ENCODE data around the gene SMCO3.
A peak's percentile ranks its signal among the peaks of the same experiment; 100 is the strongest.

Gene SMCO3

DNA sequence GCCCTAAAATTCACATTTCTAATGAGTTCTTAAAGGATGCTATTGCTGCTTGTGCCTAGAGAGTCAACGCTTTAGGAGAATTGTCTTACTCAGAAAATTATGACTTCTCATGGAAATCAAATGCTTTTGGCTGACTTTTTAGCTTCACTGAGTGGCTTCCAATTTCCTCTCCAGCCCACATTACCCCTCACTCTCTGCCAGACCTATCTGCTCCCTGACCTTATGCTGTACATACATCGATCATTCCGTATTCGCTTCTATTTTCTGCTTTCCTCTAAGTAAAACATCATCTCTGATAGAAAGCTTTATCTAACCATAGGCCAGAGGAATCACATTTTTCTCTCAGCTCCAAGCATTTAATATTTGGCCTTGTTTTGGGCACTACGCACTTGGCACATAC is 12.5 kb upstream of the SMCO3 start:
- DNase-seq = no peak

DNA sequence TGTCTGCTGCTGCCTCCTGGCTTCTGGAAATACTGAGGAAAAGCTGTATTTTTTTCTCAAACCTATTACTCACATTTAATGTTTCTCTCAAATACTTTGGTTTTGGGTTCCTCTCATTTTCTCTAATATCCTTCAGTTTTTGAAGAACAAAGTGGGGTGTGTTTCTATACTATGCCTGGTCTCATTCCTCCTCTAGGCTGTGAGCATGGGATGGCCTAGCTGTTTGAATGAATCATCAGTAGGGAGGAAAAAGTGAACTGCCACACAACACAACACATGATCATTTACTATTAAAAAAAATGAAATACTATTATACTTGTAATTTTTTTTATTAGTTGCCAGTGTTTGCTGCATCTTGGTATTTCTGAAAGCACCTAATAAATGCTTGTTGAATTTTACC is 11.3 kb upstream of the SMCO3 start:
- no peak for DNase-seq

DNA sequence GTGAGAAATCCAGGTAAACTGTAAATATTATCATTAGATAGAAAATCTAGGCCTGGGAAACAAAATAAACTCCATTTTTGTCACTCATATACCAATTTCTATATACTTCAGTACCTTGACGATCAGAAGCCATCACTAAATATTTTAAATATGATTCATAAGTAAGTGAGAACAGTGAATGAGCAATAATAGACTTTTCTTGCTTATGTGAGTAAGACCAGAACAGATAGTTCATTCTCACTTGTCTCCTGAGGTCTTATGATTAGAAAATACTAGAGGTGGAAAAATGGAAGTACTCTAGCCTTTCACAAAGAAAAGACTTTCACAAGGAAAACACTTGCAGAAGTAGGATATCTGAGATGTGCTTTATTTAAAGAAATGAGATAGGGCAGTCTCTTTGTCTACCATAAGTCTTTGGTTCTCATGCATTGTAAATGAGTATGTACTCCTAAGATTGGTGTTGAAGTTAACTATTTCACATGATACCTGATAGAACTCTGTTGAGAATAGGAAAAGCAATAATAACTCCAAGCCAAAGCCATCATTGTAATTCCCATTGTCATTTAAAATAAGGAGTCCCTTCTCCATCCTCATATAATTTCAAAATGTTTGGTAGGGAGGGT is 10.1 kb upstream of the SMCO3 start:
- no peak for DNase-seq

DNA sequence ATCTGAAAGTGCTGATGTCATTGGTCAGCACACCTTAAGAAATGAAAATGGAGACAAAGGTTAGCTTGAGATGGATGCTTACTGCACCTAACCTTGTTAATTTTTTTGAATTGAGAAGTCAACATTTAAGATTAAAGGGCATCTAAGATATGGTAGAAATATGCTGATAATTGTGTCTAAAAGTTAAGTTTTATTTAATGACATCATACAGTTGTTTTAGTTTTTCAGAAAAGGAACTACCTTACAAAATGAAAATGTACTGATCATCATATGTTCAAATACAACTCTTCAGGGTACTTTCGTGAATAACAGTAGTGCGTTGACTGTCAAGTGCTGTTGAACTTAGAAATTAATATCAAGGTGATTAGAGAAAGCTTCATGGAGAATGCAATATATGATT is 2.5 kb downstream of the SMCO3 start:
- no peak for DNase-seq

DNA sequence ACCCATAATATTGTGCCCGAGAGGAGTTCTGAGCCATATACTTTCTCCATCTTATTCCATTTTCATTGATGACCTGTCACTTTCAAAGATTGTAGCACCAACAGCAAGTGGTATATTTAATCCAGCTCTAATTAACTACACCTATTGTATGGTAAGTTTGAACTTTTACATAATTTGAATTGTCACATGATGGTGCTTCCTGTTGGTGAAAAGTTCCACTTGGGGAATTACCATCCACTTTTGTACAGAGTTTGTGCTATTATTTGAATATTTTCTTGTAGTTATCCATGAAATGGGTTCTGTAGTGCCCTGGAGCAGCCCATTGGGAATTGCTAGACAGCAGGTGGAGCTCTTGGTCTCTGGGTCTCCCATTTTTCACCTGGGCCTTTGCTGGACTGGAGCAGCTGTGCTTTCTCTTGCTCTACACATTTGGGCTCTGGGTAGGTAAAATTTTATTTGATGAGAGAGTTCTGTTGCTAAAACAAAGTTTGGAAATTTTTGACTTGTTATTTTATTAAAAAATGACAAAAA is 3.0 kb downstream of the SMCO3 start:
- no peak for DNase-seq

DNA sequence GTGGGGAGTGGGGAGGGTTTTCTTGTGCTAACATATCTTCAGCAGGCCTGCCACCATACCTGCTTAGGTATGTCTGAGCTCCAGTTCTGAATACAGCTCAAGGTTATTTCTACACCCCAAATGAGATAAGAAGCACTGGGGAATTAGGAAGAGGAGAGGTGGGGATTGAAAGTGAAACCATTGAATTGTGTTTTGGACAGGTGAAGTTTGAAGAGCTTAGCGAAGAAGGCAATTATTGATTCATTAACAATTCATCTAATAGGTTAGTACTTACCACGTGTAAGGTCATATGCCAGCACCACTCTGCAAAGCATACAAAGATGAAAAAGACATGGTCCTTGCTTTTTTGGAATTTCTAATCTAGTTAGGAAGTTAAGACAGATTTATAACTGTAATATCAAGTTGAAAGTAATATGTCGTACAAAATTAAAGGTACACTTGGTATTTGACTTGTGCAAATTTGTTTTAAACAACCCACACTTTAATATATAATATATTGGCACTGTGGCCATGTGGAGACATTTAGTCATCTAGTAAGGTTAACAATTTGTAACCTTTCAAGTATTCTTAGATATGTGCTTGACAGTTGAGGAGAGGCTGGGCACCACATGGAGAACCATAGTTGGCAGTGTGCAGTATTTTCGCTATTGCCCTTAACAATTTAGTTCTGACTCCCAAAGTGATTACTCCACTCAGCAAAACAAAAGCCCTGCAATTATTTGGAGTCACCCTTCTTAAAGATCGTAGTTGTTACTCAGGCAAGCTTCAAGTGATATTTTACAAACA is 3.6 kb downstream of the SMCO3 start:
- DNase-seq = no peak

DNA sequence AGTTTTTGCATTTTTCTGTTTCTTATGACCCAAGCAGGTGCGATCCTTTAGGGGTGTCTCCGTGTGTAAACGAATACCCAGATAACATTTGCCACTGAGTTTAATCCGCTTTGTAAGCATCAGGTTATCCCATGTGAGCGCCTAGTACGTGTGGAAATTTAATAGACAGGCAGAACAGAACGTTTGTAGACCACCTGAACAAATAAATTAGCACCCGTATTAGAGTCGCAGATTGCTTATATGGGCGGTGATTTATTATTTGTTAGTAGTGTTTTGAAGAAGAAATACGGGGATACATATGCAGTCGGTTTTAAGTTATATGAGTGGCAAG is 10.2 kb downstream of the SMCO3 start:
- peak; percentile 81 for DNase-seq

DNA sequence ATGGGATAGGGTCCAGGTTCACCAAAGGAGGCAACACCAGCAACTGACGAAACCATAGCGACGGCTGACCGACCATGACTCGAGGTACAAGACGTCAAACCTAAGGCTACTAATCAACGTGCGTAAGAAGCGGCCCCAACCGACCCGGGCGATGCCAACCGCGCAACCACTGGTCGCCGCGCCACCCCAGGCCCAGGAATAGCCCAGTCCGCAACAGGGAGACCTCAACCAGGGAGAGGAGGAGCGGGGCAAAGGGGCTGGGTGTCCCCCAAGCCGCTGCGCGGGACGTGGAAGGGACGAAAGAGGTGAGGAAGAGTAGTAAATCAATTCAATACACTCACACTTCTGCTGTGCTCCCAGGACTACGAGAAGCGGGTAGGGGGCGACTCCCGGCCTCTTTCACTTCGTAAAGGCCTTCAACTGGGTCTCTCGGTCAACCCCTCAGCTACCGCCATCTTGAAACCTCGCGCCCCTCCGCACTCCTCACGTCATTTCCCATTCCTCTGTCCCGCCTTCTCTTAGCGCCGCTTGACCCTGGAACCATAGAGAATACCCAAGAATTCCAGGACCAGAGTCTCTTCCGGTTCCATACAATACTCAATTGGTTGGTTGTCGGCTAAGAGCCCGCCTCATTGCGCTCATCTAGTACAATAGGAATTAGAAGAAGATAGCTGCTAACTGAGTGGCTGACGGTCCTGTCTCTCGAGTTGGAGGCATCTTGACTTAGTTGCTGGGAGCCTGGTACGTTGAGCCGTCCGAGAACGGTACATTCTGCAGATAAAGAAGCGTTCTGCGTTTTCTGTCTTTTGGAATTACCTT is 10.8 kb downstream of the SMCO3 start, which contains the start of the genes C12orf60 and WBP11:
Gene C12orf60, plus strand, starts transcription at position 660 of the 819 bp plus-strand sequence. CDS start 19,266 bp downstream, outside the sequence.
Gene WBP11, minus strand, starts transcription at position 468 of the 819 bp plus-strand sequence. CDS start 2,095 bp downstream, outside the sequence.
- peak; percentile 99 for DNase-seq

DNA sequence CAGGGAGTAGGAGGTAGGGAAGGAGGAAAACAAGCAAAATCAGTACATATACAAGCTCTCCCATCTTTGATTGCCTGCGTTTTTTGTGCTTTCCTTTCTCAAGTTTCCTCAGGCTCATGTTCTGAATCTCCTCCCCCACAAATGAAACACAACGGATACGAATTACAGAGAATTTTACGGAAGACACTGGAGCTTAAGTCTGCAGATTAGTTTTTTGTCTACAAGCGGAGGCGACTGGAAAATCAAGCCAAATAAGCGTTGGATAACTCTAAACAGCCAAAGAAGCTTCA is 11.3 kb downstream of the SMCO3 start:
- no peak for DNase-seq

DNA sequence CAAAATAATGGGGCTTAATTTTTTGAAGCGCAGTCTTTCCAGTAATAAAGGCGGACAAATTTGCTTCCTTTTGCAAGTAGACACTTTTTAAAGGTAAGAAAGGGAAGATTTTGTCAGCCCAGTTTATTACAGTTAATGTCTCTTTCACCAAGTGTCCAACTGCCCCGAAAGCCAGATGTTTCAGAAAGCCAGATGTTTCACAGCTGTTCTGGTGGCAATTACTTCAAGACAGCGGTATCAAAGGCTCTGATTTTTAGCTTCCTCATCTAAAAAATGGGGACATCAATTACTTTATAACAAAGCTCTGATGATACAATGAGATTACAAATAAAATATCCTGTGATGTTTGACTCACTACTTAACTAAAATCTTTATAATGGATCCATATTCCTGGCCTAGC is 11.7 kb downstream of the SMCO3 start:
- no peak for DNase-seq

DNA sequence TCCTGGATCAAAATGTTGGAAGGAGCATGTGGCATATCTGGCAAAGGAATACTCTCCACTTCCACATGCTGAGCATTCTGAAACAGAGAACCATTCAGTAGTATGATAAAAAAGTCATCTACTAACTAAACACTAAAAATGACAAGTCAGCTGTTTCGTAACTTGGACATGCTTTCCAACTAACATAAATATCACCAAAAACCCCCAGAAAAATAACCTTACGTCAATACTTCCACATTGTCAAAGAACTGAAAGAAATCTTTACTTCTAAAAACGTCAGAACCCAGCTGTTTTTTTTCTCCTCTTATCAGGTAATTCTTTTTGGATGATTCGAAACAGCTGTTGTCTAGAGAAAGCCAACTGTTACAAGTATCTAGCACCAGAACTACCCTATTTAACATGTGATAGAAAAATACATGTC is 18.9 kb downstream of the SMCO3 start:
- DNase-seq = no peak

DNA sequence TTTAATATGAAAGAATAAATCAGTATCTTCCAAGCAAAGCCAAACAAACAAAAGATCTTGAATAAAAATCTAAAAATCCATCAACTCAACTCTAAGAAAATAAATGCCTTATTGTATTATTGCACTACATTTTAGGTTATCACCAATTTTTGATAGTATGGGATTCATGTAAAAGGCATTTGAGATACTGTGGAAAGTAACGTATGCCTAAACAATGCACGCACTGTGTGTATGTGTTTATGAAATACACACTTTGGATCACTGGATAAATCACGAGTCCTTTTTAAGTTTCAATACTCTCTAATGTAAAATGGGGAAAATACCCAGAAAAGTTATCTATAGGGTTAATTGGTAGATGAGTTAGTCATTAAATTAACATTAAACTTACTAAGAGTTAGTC is 28.4 kb downstream of the SMCO3 start:
- DNase-seq = no peak

DNA sequence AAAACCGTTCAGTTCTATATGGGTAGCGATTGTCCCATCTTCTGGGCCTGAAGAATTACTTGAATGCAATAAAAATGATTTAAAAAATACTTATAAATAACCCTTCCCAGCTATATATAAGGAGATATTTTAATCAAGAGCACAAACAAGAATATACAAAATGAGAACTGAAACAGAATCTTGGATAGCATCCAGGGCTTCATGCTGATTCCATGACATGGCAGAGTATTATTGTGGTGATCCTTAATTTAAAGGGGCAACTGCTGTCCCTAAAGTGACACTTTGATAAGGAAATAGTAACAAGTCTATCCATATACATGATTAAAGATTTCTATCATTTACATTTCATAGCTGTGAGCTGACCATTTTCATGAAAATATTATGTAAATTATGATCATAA is 29.5 kb downstream of the SMCO3 start:
- no peak for DNase-seq

DNA sequence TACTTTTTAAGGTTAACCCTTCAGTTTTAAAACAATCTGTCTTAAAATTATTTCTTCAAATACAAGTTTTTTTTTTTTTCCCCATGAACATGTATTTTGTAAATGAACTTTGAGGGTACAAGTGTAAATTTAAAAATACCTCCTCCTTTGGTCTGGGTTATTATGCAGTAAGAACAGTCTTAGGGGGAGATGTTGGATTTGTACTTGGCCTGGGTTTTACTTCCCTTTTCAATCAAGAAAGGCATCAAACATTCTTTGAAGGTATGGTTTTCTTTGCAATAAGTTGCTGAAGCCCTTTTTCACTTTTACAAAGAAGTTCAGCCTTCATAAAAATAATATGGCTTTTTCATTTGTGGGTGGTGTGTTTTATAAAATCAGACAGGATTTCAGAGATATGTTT is 31.2 kb downstream of the SMCO3 start:
- no peak for DNase-seq

DNA sequence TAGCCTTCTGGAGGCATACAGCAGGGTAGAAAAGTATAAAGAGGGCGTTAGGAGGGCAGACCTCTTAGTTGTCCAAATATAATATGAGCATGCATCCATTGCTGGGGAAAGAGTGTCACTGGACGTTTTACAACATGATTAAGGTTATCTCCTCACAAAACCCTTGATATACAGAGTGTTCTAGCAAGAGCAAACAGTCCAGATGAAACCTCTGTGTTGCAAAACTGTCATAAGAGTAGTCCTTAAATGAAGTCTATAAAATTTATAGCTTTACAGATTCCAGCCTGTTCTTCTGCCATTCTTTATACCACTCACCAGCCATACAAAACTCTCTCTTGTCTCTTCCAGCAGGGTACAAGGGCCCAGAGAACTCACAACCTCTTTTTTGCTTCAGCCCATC is 32.4 kb downstream of the SMCO3 start:
- no peak for DNase-seq

DNA sequence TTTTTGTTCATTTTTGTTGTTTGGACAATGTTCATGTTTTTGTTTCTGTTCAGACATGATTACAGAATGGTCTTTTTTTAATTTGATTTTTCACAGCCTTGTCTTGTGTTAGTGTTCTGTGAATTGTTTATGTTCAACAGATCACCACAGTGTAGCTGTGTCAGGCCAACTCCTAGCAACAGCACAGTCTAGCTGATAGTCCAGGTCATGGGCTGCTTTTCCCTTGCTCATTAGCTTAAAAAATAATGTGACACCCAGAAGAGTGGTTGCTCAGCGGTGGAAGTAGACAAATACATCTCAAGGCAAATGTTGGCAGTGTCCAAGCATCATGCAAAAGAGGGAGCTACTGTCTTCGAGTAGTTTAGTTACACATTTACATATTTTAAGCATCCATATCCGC is 33.1 kb downstream of the SMCO3 start:
- no peak for DNase-seq

DNA sequence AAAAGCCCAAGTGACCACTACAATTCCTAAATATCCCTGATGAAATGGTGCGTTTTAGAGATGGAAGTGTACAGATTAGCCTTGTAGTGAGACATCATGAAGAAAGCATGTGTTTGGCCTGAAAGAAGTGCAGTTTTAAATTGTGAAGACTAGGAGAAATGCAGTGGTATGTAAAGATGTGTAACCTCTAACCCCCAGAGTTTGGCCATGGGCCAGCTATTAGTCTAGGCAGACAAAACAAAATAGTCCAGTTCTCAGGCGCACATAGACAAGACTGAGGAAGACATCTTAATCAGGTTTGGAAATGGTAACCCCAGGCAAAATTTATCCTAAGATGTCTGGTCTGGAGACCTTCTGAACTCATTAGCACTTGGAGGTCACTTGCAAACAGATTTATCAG is 34.1 kb downstream of the SMCO3 start:
- DNase-seq = no peak

DNA sequence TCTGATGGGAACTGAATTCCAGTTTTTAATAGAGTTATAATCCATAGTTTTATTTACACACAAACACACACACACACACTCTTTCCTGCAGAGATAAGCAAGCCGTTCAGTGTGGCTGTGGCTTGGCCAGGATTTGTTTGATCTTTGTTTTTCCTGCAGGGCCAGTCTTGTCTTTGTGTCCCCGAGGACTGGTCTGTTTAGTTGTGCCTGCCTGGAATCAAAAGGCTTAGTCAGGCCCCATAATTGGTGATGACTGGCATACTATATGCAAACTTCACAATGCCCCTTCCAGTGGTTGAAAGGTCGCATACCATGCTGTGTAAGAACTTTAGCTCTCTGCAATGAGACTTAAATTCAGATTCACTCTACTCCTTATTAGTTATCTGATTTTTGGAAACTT is 36.7 kb downstream of the SMCO3 start:
- peak; percentile 49 for DNase-seq

DNA sequence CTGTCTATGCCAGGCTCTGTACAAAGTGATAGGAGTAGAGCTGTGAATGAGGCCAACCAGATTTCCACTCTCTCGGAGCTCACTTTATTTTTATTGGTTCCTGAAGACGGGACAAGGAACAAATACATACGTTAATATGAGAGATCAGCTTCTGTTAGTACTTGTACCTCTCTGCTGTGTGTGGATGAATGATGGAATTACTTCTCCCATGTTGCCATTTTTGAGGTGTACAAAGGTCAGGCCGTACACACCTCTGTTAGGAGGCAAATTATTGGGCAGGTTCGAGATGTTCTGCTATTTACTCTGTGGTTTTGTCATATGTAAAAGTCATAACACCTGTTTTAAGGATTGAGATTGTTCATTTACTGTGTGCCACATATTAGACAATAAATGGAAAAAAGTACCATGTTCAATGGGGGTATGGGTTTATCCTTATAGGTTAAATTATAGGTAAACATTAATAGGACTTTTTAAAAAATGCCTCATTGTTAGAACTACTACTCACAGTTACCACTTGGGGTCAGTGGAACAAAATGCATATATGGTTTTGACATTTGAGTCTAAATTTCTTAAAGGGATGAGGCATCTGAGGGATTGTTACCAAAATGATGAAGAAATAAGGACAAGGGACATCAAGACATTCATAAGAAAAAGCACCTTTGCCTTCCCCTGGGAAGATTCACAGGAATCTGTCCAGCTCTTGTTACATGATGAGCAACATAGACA is 37.6 kb downstream of the SMCO3 start:
- DNase-seq = no peak

DNA sequence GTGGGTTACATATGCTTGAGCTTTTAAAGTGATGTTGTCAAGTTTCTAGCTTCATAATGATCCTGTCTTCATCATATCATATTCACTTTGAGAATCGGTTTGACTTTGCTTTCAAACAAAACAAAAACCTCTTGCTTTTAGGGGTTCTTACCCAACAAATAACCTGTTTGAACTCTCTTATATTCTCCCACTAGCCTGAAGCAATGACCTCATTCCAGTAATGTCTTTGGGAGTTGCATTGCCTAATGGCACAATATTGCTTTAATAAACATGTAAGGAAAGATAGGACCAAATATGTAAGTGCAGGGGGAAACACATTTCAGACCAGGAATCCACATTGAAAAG is 38.4 kb downstream of the SMCO3 start:
- DNase-seq = no peak

DNA sequence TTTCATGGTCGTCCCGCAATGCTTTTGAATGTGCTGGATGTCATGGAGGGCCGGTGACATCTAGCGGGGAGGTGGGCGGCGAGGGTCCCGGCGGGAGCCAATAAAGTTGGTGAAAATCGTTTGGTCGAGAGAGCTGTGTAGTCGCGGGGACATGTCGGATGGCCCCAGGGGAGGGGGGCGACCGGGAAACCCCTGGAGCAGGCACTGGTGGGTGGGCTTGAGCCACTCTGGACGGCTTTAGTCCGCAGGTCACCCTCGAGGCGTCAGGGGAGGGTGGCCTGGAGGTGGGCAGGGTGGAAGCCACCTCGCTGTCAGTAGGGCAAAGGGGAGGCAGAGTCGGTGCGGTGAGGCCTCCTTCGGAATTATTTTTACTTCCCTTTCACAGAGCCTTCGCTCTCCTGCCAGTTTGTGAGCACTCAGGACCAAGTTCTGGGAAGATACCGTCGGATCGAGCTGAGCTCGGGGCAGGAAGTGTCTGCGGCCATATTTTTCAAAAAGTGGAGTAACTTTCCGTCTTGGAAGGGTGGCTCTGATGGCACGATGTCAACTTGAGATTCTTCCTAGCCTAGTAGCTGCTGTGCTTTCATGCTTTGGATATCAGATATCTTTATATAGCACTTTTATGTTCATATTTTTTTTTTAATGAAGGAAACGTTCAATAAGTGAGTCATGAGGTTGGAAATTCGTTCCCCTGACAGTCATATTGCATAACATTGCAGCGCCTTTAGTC is 38.9 kb downstream of the SMCO3 start:
- DNase-seq = no peak

DNA sequence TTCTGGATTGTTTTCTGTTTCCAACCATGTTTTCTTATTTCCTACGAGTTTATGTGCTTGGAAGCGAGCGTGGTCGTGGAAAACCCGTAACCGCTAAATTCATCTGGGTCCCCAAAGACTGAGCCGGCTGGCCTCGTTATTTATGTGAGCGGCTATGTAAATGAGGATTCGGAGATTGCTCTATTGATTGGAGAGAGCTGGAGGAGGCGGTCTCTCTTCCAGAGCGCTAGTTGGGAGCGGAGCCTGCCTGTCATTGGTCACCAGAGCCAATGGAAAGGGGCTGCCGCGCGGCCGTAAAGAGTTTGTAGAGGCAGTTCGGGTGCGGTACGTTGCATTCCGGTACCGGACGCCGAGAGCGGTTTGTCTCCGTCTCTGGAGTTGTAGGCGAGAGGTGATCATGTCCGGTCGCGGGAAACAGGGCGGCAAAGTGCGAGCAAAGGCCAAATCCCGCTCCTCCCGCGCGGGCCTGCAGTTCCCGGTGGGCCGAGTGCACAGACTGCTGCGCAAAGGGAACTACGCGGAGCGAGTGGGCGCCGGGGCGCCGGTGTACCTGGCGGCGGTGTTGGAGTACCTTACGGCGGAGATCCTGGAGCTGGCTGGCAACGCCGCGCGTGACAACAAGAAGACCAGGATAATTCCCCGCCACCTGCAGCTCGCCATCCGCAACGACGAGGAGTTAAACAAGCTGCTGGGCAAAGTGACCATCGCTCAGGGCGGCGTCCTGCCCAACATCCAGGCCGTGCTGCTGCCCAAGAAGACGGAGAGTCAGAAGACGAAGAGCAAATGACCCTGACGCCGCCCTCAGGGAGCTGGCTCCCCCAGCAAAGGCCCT is 39.7 kb downstream of the SMCO3 start:
- no peak for DNase-seq

Measured in NCI-H1417 treated with DMSO at 0.1 percent for 48 hours (cell line).